ENCODE measurements around the gene IFIT2.

DNA sequence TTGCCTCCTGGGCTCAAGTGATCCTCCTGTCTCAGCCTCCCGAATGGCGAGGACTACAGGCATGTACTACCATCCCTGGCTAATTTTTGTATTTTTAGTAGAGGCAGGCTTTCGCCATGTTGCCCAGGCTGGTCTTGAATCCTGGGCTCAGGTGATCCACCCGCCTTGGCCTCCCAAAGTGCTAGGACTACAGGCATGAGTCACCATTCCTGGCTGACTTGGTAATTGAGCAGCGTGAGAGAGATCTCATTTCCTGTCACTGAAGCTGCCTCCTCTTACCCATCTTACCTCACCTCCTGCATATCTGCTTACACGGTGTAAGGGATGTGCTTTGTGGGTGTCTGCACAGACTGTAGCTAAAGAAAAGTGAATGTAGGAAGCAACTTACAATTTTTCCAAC lies 35.6 kb downstream of the IFIT2 start:
- TF ChIP-seq POLR2A (IDR thresholded peaks at IDR 0.05; ENCODE audit: low read depth, low read length) (no peak), POLR2AphosphoS5 (IDR thresholded peaks at IDR 0.05; ENCODE audit: low read depth, low read length) (no peak), TAF1 (IDR thresholded peaks at IDR 0.05; ENCODE audit: borderline replicate concordance, low read depth, low read length) (no peak)
